GM13977 (cell line): ENCODE results near the gene LRG1.

ENCODE experiments used
- DNase-seq: peaks from one replicate; pipeline ENCODE4 v3.0.0; 2012; ENCODE audit warnings: low spot score
- CTCF ChIP-seq: IDR thresholded peaks from 2 replicates; pipeline ENCODE4 v1.5.1; 2012; ENCODE audit warnings: mild to moderate bottlenecking, control low read depth; ENCODE audit not compliant: insufficient read depth; ENCODE audit errors: extremely low read depth, missing control alignments
- in situ Hi-C: fragments of 300-500 bp; cut with MboI; formaldehyde crosslinking; loops from one replicate; pipeline ENCODE4 v1.12.0; 2022; ENCODE audit warnings: low sequenced_read_pairs, low pct_unique_long_range_greater_than_20kb, mixed read lengths, inconsistent platforms; ENCODE audit not compliant: unreplicated experiment

Gene LRG1

GRCh38 chr19:4519521-4520277 lies 20.1 kb downstream of the LRG1 start:
- no peak for TF ChIP-seq CTCF
- DNase-seq: no peak
- in situ Hi-C loops: loop anchor here (10.0 kb wide), 1 partner anchor 245 kb away; the partner anchor contains the start of gene SHD

GRCh38 chr19:4519172-4519496 lies 20.7 kb downstream of the LRG1 start:
- in situ Hi-C loops: no loop called here

GRCh38 chr19:4518345-4519171 lies 21.3 kb downstream of the LRG1 start, which contains the start of gene PLIN4:
Gene PLIN4 (minus strand): TSS chr19:4518486. CDS start chr19:4518272, 214 bp downstream.
- no peak for DNase-seq

More at GRCh38 chr19:4519172-4519496, 20.7 kb downstream of the LRG1 start:
- DNase-seq: no peak
- no peak for TF ChIP-seq CTCF

GRCh38 chr19:4517451-4518057 lies 22.3 kb downstream of the LRG1 start:
- DNase-seq: no peak
- in situ Hi-C loops: no loop called here
- no peak for TF ChIP-seq CTCF

More at GRCh38 chr19:4518345-4519171, 21.3 kb downstream of the LRG1 start, which contains the start of gene PLIN4:
- no peak for TF ChIP-seq CTCF
- in situ Hi-C loops: no loop called here

- TF ChIP-seq CTCF: no peak
- in situ Hi-C loops: no loop called here
These were observed 22.9 kb downstream of the LRG1 start for GRCh38 chr19:4516939-4517300.

GRCh38 chr19:4516199-4516938 lies 23.5 kb downstream of the LRG1 start:
- TF ChIP-seq CTCF: no peak
- DNase-seq: no peak
- in situ Hi-C loops: no loop called here

More at GRCh38 chr19:4516939-4517300, 22.9 kb downstream of the LRG1 start:
- no peak for DNase-seq
